ACHN (cell line): ENCODE results near the gene EFCC1.
A peak's percentile ranks its signal among the peaks of the same experiment; 100 is the strongest.
"Not testable (repeated sequence)": the region's sequence is repeated elsewhere in the genome, so short reads cannot be mapped to it uniquely, and the experiment has no call there.

ENCODE experiments used
- DNase-seq: peaks from one replicate; pipeline ENCODE4 v3.0.0-alpha.2; 2015
- in situ Hi-C: cut with HindIII; loops from 2 replicates; pipeline ENCODE4 v1.10.0; 2017; ENCODE audit warnings: low sequenced_read_pairs, low pct_ligation_motif_present, low pct_unique_long_range_greater_than_20kb

EFCC1 gene

DNA sequence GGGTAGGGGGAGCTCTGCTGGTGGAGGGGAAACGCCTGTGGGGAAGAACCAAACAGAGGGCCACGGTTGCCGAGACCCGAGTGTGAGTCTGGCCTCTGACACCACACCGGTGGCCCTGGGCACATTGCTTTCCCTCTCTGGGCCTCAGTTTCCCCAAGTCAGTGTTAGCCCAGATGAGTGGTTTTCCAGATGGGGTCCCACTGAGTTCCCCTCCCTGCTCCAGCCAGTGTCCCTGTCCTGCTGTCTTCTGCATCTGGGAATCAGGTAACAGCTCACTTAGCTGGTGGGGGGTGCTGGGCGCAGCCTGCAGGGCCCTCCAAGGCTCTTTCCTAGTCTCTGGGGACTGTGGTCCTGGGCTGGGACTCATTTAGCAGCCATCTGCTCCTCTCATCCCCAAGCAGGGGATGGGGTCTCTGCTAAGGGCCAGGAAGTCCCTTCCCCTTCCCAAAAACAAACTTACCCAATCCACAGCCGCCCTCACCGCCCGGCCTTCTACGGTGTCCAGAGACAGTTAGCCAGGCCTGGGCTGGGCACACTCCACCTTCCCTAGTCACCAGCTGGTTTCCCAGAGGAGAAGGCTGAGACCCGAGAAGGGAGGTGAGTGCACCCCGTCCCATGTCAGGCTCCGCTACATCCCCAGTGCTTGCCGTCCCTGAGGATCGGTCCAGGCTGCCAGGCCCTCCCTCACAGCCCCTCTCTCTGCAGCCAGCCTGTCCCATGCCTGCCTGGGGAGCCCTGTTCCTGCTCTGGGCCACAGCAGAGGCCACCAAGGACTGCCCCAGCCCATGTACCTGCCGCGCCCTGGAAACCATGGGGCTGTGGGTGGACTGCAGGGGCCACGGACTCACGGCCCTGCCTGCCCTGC, 60.2 kb downstream of the EFCC1 start:
- DNase-seq, result no peak
- in situ Hi-C loops, result no loop called here

DNA sequence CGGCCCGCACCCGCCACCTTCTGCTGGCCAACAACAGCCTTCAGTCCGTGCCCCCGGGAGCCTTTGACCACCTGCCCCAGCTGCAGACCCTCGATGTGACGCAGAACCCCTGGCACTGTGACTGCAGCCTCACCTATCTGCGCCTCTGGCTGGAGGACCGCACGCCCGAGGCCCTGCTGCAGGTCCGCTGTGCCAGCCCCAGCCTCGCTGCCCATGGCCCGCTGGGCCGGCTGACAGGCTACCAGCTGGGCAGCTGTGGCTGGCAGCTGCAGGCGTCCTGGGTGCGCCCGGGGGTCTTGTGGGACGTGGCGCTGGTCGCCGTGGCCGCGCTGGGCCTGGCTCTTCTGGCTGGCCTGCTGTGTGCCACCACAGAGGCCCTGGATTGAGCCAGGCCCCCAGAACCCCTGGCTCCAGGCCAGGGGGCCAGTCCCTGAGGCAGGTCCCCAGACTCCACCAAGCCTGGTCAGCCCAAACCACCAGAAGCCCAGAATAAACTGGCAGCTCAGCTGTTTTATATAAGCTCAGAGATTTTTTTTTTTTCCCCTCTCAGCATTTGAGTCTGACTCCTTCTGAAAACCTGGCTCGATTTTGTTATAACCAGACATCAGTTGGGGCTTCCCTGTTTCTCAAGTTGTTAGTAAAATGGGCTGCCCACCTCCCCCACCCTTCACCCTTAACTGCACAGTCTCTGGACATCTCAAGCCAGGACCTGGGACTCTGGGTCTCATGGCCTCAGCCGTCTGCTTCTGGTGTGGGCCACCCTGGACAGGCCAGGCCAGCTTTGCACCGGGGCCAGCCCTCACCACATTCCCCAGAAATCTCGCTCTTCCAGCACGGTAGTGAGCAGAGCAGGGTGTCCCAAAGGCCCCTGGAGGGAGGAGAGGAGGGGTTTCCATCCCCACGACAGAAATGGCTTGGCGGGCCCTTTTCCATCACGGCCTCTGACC, 61.1 kb downstream of the EFCC1 start:
- in situ Hi-C loops, result no loop called here
- DNase-seq, result no peak

DNA sequence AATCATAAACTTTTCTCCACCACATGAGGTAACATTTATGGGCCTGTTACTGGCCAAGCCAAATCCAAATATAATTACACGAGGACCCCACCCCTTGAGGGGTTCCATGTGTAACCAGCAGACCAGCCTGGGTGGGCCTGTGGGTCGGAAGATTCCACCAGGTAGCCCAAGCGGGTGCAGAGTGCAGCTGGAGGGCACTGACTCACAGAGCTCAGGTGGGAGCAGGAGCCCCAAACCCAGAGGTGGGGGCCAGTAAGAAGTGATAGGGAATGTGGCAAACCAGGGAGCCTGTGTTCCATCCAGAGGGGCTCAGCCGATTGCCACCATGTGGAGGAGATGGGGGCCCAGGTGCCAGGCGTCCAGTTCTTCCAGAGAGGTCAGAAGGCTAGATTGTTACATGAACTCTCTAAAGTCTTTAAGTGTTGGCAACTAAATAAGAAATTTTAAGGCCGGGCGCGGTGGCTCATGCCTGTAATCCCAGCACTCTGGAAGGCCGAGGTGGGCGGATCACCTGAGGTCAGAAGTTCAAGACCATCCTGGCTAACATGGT, 62.1 kb downstream of the EFCC1 start:
- in situ Hi-C loops, result no loop called here

DNA sequence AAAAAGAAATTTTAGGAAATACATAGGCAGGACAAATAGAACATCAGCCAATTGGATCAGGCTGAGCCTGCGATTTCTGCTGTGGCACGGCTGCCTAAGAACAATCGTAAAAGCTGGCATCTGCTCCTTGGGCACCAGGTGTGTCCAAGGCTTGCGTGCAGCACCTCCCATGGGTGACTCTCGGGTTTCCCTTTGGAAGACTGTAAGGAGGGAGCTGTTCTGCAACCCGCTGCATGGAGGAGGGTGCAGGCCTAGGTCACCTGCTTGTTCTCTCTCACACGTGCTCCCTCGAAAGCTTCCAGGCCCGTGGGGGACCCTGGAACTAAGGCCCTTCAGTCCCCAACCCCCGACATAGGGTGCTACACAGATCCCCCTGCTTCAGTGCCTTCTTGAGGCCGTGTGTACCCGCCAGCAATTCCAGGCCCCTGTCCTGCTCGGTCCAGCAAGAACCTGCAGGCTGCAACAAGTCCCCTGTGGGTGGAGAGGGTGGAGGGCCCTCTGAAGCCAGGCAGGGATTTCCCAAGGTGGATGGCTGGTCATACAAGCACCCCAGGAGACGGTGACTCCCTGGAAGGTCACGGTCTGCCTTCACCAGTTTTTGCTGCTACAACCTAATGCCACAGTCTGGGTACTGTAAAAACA, 62.9 kb downstream of the EFCC1 start:
- in situ Hi-C loops, result no loop called here
- no peak for DNase-seq

More for the DNA sequence above, 62.1 kb downstream of the EFCC1 start:
- no peak for DNase-seq

DNA sequence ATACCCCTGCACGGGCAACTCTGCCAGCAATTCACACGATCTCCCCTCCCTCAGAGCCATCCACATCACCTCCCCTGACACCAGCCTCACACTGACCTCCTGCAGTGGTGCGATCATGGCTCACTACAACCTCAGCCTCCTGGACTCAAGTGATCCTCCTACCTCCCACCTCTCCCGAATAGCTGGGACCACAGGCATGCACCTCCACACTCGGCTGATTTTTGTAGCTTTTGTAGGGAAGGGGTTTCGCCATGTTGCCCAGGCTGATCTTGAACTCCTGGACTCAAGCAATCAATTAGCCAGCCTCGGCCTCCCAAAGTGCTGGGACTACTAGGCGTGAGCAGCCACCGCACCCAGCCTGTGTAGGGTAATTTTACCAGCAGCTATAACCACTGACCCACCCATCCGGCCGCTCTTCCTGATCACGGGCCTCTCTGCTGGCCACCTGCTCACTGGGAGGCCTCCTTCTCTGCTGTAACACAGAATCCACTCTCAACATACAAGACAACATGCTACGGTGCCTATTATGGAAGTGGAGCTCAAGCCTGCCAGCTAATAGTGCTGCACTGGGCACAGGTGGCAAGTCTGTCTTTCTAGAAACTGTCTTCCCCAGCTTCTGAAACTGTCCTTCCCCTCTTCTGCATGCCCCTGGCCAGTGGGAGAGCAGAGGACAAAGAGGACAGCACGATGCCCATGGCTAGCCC, 64.1 kb downstream of the EFCC1 start:
- DNase-seq, result no peak
- in situ Hi-C loops, result no loop called here

DNA sequence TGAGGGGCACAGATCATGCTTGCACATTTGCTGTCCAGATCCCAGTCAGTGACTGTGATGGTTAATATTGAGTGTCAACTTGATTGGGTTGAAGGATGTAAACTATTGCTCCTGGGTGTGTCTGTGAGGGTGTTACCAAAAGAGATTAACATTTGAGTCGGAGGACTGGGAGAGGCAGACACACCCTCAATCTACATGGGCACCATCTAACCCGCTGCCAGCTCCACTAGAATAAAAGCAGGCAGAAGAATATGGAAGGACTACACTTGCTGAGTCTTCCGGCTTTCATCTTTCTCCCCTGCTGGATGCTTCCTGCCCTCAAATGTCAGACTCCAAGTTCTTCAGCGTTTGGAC, 64.6 kb downstream of the EFCC1 start:
- DNase-seq, result no peak
- in situ Hi-C loops, result no loop called here

DNA sequence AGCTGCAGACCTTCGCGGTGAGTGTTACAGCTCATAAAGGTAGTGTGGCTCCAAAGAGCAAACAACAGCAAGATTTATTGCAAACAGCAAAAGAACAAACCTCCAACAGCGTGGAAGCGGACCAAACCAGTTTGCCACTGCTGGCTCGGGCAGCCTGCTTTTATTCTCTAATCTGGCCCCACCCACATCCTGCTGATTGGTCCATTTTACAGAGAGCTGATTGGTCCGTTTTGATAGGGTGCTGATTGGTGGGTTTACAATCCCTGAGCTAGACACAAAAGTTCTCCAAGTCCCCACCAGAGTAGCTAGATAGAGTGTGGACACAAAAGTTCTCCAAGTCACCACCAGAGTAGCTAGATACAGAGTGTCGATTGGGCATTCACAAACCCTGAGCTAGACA, 66.6 kb downstream of the EFCC1 start:
- DNase-seq, in situ Hi-C loops: not testable (repeated sequence)

DNA sequence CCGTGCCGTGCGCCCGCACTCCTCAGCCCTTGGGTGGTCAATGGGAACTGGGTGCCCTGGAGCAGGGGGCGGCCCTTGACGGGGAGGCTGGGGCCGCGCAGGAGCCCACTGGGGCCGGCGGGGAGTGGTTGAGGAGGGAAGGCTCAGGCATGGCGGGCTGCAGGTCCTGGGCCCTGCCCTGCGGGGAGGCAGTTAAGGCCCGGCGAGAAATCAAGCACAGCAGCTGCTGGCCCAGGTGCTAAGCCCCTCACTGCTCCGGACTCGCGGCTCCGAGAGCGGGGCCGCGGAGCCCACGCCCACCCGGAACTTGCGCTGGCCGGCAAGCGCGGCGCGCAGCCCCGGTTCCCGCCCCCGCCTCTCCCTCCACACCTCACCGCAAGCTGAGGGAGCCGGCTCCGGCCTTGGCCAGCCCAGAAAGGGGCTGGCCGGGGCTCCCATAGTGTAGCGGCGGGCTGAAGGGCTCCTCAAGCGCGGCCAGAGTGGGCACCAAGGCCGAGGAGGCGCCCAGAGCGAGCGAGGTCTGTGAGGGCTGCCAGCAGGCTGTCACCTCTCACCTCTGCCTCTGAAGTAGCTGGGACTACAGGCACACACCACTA, 67.3 kb downstream of the EFCC1 start:
- in situ Hi-C loops, result no loop called here
- DNase-seq, result peak; percentile 20

DNA sequence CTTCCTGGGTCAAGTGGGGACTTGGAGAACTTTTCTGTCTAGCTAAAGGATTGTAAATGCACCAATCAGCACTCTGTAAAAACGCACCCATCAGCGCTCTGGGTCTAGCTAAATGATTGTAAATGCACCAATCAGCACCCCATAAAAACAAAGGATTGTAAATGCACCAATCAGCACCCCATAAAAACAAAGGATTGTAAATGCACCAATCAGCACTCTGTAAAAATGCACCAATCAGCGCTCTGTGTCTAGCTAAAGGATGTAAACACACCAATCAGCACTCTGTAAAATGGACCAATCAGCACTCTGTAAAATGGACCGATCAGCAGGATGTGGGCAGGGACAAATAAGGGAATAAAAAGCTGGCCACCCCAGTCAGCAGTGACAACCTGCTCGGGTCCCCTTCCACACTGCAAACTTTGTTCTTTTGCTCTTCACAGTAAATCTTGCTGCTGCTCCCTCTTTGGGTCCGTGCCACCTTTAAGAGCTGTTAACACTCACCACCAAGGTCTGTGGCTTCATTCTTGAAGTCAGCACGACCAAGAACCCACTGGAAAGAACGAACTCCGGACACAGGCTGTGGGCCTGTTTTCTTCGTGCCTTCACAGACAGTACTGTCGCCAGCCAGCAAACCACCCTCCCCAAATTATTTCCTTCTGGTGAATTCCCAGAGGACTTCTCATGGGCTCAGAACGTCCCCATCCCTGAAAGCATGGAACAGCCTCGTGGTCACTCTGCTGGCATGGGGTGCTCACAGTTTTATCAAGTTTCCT, 68.4 kb downstream of the EFCC1 start:
- DNase-seq, in situ Hi-C loops: not testable (repeated sequence)

DNA sequence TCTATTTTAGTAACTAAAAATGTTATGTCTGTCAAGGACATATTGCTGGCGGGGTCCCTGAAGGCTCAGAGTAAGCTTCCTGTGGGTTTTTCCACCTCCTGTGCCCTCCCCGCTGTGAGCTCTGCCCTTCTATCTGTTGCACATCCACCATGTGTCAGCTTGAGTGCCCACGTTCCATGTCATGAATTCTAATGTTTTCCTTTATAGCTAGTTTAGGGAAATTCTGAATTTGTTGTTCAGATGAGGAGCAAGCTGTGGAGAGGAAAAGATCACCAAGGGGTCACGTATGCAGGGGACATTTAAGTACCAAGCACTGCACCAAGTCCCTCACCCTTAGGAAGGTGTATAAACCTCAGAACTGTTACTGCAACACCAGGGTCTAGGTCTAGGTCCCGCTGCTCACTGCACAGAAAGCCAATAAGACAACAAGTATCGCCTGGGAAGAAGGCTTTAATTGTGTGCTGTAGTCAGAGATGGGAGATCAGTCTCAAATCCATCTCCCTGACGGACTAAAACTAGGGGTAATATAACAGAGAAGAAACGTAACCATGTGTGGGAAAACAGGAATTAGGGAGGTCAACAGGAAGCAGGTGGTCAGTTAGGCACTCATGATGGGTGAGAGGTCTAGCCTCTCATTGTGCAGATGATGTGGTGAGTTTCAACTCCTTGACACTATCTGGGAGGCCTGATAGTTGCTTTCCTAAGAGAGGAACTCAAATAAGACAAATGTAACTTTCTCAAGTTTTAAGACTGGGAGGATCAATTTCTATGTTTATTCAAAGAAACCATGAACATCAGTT, 69.2 kb downstream of the EFCC1 start:
- DNase-seq, result no peak
- in situ Hi-C loops, result no loop called here

DNA sequence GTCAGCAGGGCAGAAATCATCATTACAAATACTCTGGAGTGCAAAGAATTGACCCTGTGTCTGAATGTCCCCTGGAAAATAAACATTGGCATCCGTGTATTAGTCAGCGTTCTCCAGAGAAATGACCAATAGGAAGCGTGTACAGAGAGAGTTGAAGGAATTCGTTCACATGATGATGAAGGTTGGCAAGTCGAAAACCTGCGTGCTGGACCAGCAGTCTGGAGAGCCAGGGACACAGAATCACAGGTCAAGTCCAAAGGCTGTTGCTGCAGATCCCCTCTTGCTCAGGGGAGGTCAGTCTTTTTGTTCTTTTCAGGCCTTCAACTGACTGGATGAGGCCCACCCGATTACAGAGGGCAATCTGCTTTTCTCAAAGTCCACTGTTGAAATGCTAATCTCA, 76.1 kb downstream of the EFCC1 start:
- in situ Hi-C loops, result no loop called here
- no peak for DNase-seq

DNA sequence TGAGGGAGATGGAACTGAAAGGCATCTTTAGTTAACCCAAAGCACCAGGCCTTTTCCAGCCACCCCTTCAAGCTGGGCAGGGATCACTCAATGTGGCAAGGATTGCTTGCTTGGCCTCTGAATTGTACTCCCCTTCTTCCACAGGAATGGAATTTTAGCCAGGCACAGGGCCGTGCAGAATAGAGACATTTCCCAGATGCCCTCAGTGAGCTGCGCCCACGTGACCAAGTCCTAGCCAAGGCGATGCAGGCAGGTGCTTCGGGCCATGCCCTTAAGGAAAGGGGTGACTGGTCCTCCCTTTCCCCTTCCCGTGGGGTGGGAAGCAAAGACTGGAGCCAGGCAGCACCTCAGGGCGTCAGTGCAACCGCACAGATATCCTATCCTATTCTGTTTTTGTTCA, 77.4 kb downstream of the EFCC1 start:
- DNase-seq, result no peak
- in situ Hi-C loops, result no loop called here

DNA sequence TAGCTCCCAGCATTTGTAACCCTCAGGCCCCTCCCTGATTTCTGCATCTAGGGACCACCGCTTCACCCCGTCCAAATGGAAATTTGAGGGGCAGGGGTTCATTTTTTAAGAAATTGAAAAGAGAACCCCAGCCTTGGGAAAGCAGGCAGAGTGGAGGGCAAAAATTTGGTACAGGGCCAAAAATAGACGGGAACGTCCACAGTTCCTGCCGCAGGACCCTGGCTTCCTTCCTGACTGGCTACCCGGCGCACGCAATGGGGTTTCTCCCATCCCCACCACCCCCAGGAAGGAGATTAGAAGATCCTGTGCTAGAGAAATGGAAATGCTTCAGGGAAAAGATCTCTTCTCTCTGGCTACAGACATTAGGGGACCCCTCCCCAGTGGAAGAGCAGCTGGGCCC, 80.4 kb downstream of the EFCC1 start:
- no peak for DNase-seq
- in situ Hi-C loops, result no loop called here

DNA sequence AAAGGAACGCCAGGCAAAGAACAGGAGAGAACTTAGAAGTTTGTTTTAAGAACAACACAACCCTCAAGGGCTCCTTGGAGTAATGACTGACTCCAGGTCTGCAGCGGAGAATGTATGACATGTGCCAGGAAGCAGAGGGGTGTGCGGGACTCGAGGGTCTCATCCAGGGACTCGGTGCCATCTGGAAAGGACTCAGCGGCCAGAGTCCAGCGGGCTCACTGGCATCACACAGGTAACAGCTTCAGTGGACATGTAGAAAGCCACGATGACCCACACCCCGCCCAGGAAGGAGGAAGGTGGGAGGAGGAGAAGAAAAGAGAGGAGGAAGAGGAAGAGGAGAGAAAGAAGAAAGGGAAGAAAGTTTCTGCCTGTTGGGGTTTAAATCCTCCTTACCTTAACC, 80.9 kb downstream of the EFCC1 start:
- no peak for DNase-seq
- in situ Hi-C loops, result no loop called here

DNA sequence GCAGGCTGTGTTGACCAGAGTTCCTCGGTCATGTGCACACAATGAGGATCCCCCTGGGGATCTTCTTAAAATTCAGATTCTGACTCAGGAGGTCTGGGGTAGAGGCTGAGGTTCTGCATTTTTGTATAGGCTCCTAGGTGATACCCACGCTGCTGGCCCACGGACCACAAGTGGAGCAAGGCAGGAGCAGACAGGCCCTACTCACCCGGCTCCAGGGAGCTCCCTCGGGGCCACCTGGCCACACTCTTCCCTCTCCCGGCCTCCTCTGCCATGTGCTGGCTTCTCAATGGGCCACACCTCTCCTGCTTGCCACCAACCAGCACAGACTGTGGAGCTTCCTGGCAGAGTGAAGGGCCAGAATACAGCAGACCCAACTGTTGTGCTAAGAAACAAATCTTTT, 83.4 kb downstream of the EFCC1 start:
- in situ Hi-C loops, result no loop called here
- no peak for DNase-seq

DNA sequence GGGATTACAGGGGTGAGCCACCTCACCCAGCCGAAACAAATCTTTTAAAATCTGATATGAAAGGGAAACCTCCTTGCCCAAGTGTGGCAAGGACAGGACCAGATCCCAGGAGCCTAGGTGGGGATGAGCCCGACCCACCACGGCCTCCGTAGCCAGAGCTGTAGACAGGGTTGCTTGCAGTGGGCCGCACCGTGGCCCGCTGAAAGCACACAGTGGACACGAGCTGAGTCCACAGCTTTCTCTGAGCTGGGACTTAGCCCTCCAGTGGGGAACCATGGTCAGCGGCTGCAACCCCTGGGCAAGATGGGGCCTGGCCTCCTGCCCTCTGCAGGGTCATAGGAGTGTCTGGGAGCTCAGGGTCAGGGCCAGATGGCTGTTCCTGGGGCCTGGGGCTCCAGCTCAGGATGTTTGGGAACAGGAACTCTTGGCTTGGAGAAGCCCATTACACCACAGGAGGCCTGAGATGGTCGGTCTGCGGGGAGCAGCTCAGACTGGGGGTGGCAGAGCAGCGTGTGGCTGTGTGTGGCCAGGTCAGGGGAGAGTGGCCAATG, 84.1 kb downstream of the EFCC1 start:
- in situ Hi-C loops, result no loop called here
- no peak for DNase-seq
